Stomach smooth muscle (tissue), 2 donors: ENCODE measurements around the gene CFAP20DC.
"Not testable (repeated sequence)": the region's sequence is repeated elsewhere in the genome, so short reads cannot be mapped to it uniquely, and the experiment has no call there.

Experiments used
- H3K27ac ChIP-seq: one replicate; pipeline ENCODE4 v1.7.0; 2013; ENCODE audit warnings: mild to moderate bottlenecking, low read length, inconsistent platforms
- H3K27me3 ChIP-seq, 2 donors: one replicate each; pipeline ENCODE4 v1.7.0; 2013; ENCODE audit warnings: low read length in 2 of 2; ENCODE audit not compliant: insufficient read depth in 2 of 2, control insufficient read depth in 1 of 2
- H3K36me3 ChIP-seq, 2 donors: one replicate each; pipeline ENCODE4 v1.7.0; 2013; ENCODE audit warnings: low read length in 2 of 2; ENCODE audit not compliant: control insufficient read depth in 2 of 2, insufficient read depth in 2 of 2
- H3K4me1 ChIP-seq: one replicate; pipeline ENCODE4 v1.7.0; 2013; ENCODE audit warnings: low read length; ENCODE audit not compliant: control insufficient read depth, insufficient read depth
- H3K4me3 ChIP-seq, 2 donors: one replicate each; pipeline ENCODE4 v1.7.0; 2013; ENCODE audit warnings: low read length in 2 of 2
- H3K9ac ChIP-seq, 2 donors: one replicate each; pipeline ENCODE4 v1.7.0; 2013; ENCODE audit warnings: low read length in 2 of 2, mild to moderate bottlenecking in 1 of 2
- H3K9me3 ChIP-seq, 2 donors: one replicate each; pipeline ENCODE4 v1.7.0; 2013; ENCODE audit warnings: low read length in 2 of 2; ENCODE audit not compliant: control insufficient read depth in 2 of 2
- donor health status: healthy.
- donor health status: Pancreatic carcinoma.

CFAP20DC gene

GRCh38 chr3:58723173-58723572 lies 326.7 kb downstream of the CFAP20DC start:
- Histone ChIP-seq H3K27me3 (no peaks in the 10 kb centered on the region), H3K27ac (no peak overlapping the region), H3K9ac (no peak overlapping the region), H3K9me3 (no peaks in the 10 kb centered on the region), H3K4me1 (no peaks in the 10 kb centered on the region), H3K4me3 (no peak overlapping the region), H3K36me3 (no peaks in the 10 kb centered on the region)

- no peaks in the 10 kb centered on the region for H3K36me3 ChIP-seq
- H3K9me3 ChIP-seq = no peaks in the 10 kb centered on the region
- H3K27ac ChIP-seq = no peak overlapping the region
- no peaks in the 10 kb centered on the region for H3K27me3 ChIP-seq
- H3K9ac ChIP-seq = no peak overlapping the region
- H3K4me1 ChIP-seq = no peaks in the 10 kb centered on the region
- no peak overlapping the region for H3K4me3 ChIP-seq
Observed at GRCh38 chr3:58722561-58722960, 327.3 kb downstream of the CFAP20DC start.

GRCh38 chr3:58720526-58720925 lies 329.3 kb downstream of the CFAP20DC start:
- Histone ChIP-seq H3K4me3 (no peak overlapping the region), H3K36me3 (no peaks in the 10 kb centered on the region), H3K27ac (no peak overlapping the region), H3K9ac (no peak overlapping the region), H3K27me3 (no peaks in the 10 kb centered on the region), H3K4me1 (no peaks in the 10 kb centered on the region), H3K9me3 (no peaks in the 10 kb centered on the region)

GRCh38 chr3:58719684-58720083 lies 330.1 kb downstream of the CFAP20DC start:
- Histone ChIP-seq H3K27ac (no peak overlapping the region), H3K27me3 (no peaks in the 10 kb centered on the region), H3K4me1 (no peaks in the 10 kb centered on the region), H3K4me3 (no peak overlapping the region), H3K9ac (no peak overlapping the region), H3K36me3 (no peaks in the 10 kb centered on the region), H3K9me3 (no peaks in the 10 kb centered on the region)

- no peaks in the 10 kb centered on the region for H3K27me3 ChIP-seq
- H3K4me1 ChIP-seq = no peaks in the 10 kb centered on the region
- H3K27ac ChIP-seq = no peak overlapping the region
- H3K36me3 ChIP-seq = no peaks in the 10 kb centered on the region
- H3K4me3 ChIP-seq = no peak overlapping the region
- H3K9ac ChIP-seq = no peak overlapping the region
- H3K9me3 ChIP-seq = no peaks in the 10 kb centered on the region
Observed at GRCh38 chr3:58713715-58714401, 336.0 kb downstream of the CFAP20DC start.

GRCh38 chr3:58711871-58712270 lies 338.0 kb downstream of the CFAP20DC start:
- Histone ChIP-seq H3K4me1 (no peaks in the 10 kb centered on the region), H3K4me3 (no peak overlapping the region), H3K36me3 (no peaks in the 10 kb centered on the region), H3K27ac (no peak overlapping the region), H3K9me3 (no peaks in the 10 kb centered on the region), H3K9ac (no peak overlapping the region), H3K27me3 (no peaks in the 10 kb centered on the region)

- H3K27ac ChIP-seq, H3K4me1 ChIP-seq, H3K9me3 ChIP-seq, H3K4me3 ChIP-seq, H3K36me3 ChIP-seq, H3K9ac ChIP-seq, H3K27me3 ChIP-seq: not testable (repeated sequence)
Observed at GRCh38 chr3:58708983-58709382, 340.8 kb downstream of the CFAP20DC start.

- H3K27ac ChIP-seq = no peak overlapping the region
- no peaks in the 10 kb centered on the region for H3K27me3 ChIP-seq
- no peaks in the 10 kb centered on the region for H3K36me3 ChIP-seq
- H3K9ac ChIP-seq = no peak overlapping the region
- no peaks in the 10 kb centered on the region for H3K4me1 ChIP-seq
- no peaks in the 10 kb centered on the region for H3K9me3 ChIP-seq
- no peak overlapping the region for H3K4me3 ChIP-seq
Observed at GRCh38 chr3:58708116-58708791, 341.6 kb downstream of the CFAP20DC start.

GRCh38 chr3:58707390-58707930 lies 342.4 kb downstream of the CFAP20DC start:
- Histone ChIP-seq H3K9ac (no peak overlapping the region), H3K36me3 (no peaks in the 10 kb centered on the region), H3K27me3 (no peaks in the 10 kb centered on the region), H3K27ac (no peak overlapping the region), H3K9me3 (no peaks in the 10 kb centered on the region), H3K4me1 (no peaks in the 10 kb centered on the region), H3K4me3 (no peak overlapping the region)

- Histone ChIP-seq H3K9me3 (no peaks in the 10 kb centered on the region), H3K27me3 (no peaks in the 10 kb centered on the region), H3K27ac (no peak overlapping the region), H3K4me1 (no peaks in the 10 kb centered on the region), H3K9ac (no peak overlapping the region), H3K4me3 (no peak overlapping the region), H3K36me3 (no peaks in the 10 kb centered on the region)
Observed at GRCh38 chr3:58706395-58707167, 343.2 kb downstream of the CFAP20DC start.
